Measurements from ENCODE around the gene LAMP5.

LAMP5 gene

GRCh38 chr20:9565910-9566550 lies 51.6 kb downstream of the LAMP5 start:
- Histone ChIP-seq H3K36me3 (ENCODE audit: control insufficient read depth, low read length) (no peaks in the 10 kb centered on the region), H3K79me2 (ENCODE audit: control insufficient read depth, low read length) (no peaks in the 10 kb centered on the region), H4K20me1 (ENCODE audit: control insufficient read depth, insufficient read depth, low read depth, low read length) (no peaks in the 10 kb centered on the region), H3K4me2 (ENCODE audit: low read length) (no peak overlapping the region), H3K4me1 (ENCODE audit: control insufficient read depth, low read length) (no peaks in the 10 kb centered on the region), H3K27ac (ENCODE audit: low read depth, low read length) (no peak overlapping the region), H3K9me2 (replicated peaks; ENCODE audit: control insufficient read depth, low read length) (no peaks in the 10 kb centered on the region), H3F3A (ENCODE audit: control insufficient read depth, insufficient read depth) (no peaks in the 10 kb centered on the region), H3K4me3 (ENCODE audit: low read length) (no peak overlapping the region), H3K27me3 (ENCODE audit: control insufficient read depth, low read length) (no peaks in the 10 kb centered on the region), H3K9me3 (ENCODE audit: control insufficient read depth, insufficient read depth, low read length) (no peaks in the 10 kb centered on the region)
- TF ChIP-seq CTCF (IDR thresholded peaks at IDR 0.05; ENCODE audit: low read depth, low read length, poor library complexity, severe bottlenecking) (no peak), EZH2phosphoT487 (IDR thresholded peaks at IDR 0.05; ENCODE audit: borderline replicate concordance, low read length) (no peak)

DNA sequence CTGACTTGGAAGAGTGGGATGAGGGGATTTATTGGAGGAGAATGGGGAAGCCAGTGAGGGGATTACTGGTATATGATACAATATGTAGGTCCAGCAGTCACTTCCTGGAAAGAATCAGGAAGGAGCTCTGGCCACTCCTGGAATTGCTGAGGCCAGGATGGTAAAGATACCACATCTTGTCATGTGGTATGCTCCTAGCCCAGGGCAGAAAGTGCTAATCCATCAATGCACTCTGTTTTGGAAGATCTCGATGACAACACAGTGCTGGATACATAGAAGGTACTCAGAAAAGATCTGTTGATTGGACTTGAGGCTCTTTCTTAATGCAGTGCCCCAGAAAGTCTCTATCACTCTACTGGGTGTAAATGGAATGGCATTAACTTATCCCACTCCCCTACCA lies 52.6 kb downstream of the LAMP5 start:
- Histone ChIP-seq H3K4me3 (ENCODE audit: low read length) (no peak overlapping the region), H4K20me1 (ENCODE audit: control insufficient read depth, insufficient read depth, low read depth, low read length) (no peaks in the 10 kb centered on the region)

GRCh38 chr20:9570612-9571011 lies 56.2 kb downstream of the LAMP5 start:
- Histone ChIP-seq H3K4me1 (ENCODE audit: control insufficient read depth, low read length) (no peaks in the 10 kb centered on the region), H3K4me2 (ENCODE audit: low read length) (no peak overlapping the region), H3K27me3 (ENCODE audit: control insufficient read depth, low read length) (no peaks in the 10 kb centered on the region), H3K79me2 (ENCODE audit: control insufficient read depth, low read length) (no peaks in the 10 kb centered on the region), H4K20me1 (ENCODE audit: control insufficient read depth, insufficient read depth, low read depth, low read length) (no peaks in the 10 kb centered on the region), H3F3A (ENCODE audit: control insufficient read depth, insufficient read depth) (no peaks in the 10 kb centered on the region), H3K9me2 (replicated peaks; ENCODE audit: control insufficient read depth, low read length) (no peaks in the 10 kb centered on the region), H3K27ac (ENCODE audit: low read depth, low read length) (no peak overlapping the region), H3K36me3 (ENCODE audit: control insufficient read depth, low read length) (no peaks in the 10 kb centered on the region), H3K9me3 (ENCODE audit: control insufficient read depth, insufficient read depth, low read length) (no peaks in the 10 kb centered on the region), H3K4me3 (ENCODE audit: low read length) (no peak overlapping the region)
- TF ChIP-seq EZH2phosphoT487 (IDR thresholded peaks at IDR 0.05; ENCODE audit: borderline replicate concordance, low read length) (no peak), CTCF (IDR thresholded peaks at IDR 0.05; ENCODE audit: low read depth, low read length, poor library complexity, severe bottlenecking) (no peak)

More for the DNA sequence above, 52.6 kb downstream of the LAMP5 start:
- no peak overlapping the region for H3K27ac ChIP-seq (ENCODE audit: low read depth, low read length)
- H3K79me2 ChIP-seq (ENCODE audit: control insufficient read depth, low read length) = no peaks in the 10 kb centered on the region
- TF ChIP-seq CTCF (IDR thresholded peaks at IDR 0.05; ENCODE audit: low read depth, low read length, poor library complexity, severe bottlenecking) (no peak), EZH2phosphoT487 (IDR thresholded peaks at IDR 0.05; ENCODE audit: borderline replicate concordance, low read length) (no peak)
- no peaks in the 10 kb centered on the region for H3K27me3 ChIP-seq (ENCODE audit: control insufficient read depth, low read length)
- no peaks in the 10 kb centered on the region for H3K36me3 ChIP-seq (ENCODE audit: control insufficient read depth, low read length)
- H3K9me3 ChIP-seq (ENCODE audit: control insufficient read depth, insufficient read depth, low read length) = no peaks in the 10 kb centered on the region
- no peaks in the 10 kb centered on the region for H3K9me2 ChIP-seq (replicated peaks; ENCODE audit: control insufficient read depth, low read length)
- H3K4me1 ChIP-seq (ENCODE audit: control insufficient read depth, low read length) = no peaks in the 10 kb centered on the region
- no peaks in the 10 kb centered on the region for H3F3A ChIP-seq (ENCODE audit: control insufficient read depth, insufficient read depth)
- H3K4me2 ChIP-seq (ENCODE audit: low read length) = no peak overlapping the region

All from DOHH2 (cell line).